Limb (tissue), 2 donors: Measurements from ENCODE around the gene GGPS1.
A peak's percentile ranks its signal among the peaks of the same experiment; 100 is the strongest.
"Not testable (repeated sequence)": the region's sequence is repeated elsewhere in the genome, so short reads cannot be mapped to it uniquely, and the experiment has no call there.

Experiments used
- DNase-seq, 2 donors: peaks; one replicate each; pipeline ENCODE4 v3.0.0-alpha.2; 2016; ENCODE audit errors: extremely low spot score in 2 of 2

The GGPS1 gene

GRCh38 chr1:235304549-235305451 lies 23.6 kb upstream of the GGPS1 start:
- DNase-seq = no peak

GRCh38 chr1:235307158-235308124 lies 20.9 kb upstream of the GGPS1 start:
- DNase-seq = no peak

DNA sequence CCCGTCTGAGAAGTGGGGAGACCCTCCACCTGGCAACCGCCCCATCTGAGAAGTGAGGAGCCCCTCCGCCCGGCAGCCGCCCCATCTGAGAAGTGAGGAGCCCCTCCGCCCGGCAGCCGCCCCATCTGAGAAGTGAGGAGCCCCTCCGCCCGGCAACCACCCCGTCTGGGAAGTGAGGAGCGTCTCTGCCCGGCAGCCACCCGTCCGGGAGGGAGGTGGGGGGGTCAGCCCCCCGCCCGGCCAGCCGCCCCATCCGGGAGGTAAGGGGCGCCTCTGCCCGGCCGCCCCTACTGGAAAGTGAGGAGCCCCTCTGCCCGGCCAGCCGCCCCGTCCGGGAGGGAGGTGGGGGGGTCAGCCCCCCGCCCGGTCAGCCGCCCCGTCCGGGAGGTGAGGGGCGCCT lies 19.2 kb upstream of the GGPS1 start:
- DNase-seq = not testable (repeated sequence)

- no peak for DNase-seq
These were observed 15.1 kb upstream of the GGPS1 start for GRCh38 chr1:235313262-235313661.

GRCh38 chr1:235313931-235314678 lies 14.3 kb upstream of the GGPS1 start:
- no peak for DNase-seq

DNA sequence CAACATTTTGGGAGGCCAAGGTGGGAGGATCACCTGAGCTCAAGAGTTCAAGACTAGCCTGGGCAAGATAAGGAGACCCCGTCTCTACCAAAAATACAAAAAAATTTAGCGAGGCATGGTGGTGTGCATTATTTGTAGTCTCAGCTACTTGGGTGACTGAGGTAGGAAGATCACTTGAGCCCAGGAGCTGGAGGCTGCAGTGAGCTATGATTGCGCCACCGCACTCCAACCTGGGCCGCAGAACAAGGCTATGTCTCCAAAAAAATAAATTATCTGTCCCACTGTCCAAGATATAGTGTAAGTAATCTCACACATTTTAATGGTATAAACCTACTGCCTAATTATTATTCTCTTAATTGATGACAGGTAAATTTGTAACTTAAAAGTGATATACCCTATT lies 13.2 kb upstream of the GGPS1 start:
- no peak for DNase-seq

GRCh38 chr1:235315735-235316134 lies 12.6 kb upstream of the GGPS1 start:
- DNase-seq = no peak

DNA sequence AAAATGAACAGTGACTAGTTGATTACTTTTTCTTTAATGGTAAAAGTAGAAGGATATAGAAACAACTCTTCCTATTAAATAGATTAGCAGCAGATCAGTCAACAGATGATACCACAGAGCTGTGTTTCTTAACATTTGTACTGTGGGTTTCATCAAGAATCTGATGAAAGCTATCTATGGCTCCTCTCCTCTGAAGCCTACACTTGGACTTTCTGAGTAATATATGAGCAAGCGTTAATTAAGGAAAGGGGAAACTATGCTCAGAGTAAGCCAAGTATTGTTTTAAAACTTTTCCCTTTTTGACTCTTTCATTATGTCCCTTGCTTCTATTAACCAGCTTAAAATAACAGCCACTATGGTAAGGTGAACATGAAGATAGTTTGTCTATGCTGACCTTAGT lies 11.2 kb upstream of the GGPS1 start:
- DNase-seq = no peak

GRCh38 chr1:235319255-235319654 lies 9.1 kb upstream of the GGPS1 start:
- DNase-seq = no peak

- DNase-seq = no peak
These were observed 7.7 kb upstream of the GGPS1 start for GRCh38 chr1:235320521-235321179.

- no peak for DNase-seq
These were observed 4.1 kb upstream of the GGPS1 start for GRCh38 chr1:235324296-235324695.

DNA sequence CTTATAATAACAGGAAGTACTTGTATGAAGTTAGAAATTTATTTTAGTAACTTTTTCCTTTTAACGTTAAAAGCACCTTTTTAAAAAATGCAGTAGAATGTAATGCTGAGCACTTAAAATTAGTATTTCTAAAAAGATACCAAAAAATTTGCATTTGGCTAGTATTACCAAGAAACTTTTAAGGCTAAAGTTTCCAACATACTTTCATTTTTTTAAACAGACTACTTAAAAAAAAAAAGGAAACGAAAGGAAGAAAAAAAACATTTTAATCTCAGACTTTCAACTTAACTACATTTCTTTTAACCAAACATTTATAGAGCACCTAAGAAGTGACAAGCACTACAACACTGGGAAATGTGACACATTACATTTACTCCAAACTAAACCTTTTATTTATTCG lies 3.2 kb upstream of the GGPS1 start:
- DNase-seq = no peak

DNA sequence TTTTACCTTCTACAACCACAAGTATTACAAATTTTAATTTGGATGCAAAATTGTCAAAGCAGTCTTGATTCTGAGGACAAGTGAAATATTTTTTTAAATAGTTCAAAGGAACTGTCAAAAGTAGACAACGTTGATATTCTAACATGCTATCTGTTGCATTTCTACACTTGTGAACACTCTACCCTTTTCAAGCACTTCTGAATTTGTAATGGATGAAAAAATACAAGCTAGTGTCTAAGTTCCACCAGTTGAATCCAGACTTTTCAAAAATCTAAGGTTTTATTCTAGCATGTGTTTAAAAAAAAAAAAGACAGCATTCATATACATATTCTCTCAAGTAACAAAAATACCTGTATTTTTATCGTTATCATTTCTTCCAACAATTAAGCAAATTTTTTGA lies 2.5 kb upstream of the GGPS1 start:
- DNase-seq = no peak

DNA sequence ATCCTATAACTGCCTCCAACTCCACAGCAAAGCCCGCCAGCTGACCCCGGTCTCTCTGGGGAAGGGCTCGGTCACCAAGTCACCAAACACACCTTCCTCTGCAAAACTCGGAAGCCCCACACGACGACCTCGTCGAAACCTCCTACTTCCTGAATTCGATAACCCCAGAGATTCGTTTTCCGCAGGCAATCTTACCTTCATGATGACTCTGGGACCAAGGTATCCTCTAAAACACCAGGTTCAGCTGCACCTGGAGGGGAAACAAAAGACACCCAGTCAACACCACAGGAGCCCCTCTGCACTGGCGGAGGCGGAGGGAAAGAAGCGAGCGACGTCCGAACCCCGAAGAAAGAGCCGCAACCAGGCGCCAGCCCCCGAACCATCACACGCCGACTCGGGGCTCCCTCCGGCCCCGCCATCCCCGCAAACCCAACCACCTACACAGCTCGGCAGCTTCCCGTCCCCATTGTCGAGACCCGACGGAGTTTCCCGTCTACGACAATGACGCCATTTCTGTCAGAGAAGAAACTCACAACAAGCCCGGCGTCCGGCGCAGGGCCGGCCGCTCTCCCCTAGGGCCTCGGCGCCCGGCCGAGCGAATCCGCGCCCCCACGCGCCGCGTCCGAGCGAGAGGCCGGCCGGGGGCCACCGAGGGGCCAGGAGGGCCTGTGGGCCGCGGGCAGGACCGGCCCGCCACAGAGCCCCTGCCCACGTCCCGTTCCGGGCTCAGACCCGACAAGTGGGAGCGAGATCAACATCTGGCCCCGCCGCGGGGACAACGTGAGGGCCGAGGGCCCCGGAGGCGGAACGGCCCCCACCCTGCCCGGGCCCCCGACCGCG lies 1.4 kb upstream of the GGPS1 start:
- DNase-seq = peak in 1 of 2 donors; percentile 72

DNA sequence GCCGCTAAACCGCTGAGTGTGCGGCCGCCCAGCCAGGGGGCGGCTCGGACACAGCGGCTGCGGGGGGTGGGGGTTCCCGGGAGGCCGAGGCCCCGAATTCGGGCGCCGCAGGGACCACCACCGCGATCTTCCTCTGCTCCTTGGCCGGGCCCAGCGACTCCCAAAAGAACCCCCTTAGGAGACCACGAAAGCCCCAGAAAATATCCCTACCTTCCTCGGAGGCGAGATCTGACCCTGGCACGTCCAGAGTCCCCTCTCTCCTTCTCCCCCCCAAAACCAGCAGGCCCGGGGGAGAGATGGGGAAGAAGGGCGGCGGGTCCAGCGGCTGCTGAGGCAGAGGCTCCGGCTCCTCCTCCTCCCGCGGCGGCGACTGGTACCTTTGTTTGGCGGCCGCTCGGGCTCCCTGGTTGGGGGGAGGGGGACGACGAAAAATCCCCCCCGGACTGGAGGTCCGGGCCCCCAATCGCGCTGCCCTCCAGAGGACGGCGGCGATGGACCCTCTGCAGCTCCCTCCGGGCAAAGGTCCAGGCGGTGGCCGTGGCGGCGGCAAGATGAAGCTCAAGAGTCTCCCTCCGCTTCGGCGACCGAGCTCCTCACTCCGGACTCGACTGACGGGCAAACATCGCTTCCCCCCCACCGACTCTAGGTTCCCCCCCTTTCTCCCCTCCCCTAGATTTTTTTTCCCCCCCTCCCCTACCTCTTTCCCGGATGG lies 655 bp upstream of the GGPS1 start, which contains the start of gene ARID4B:
TSS of gene ARID4B (minus strand) at position 621 of the 712 bp plus-strand sequence. CDS start 1,260 bp downstream, outside the sequence.
- peak in 1 of 2 donors; percentile 89 for DNase-seq

- DNase-seq = peak in 1 of 2 donors; percentile 10
These were observed 951 bp downstream of the GGPS1 start for GRCh38 chr1:235329139-235329902.

- DNase-seq = no peak
These were observed 2.5 kb downstream of the GGPS1 start for GRCh38 chr1:235330918-235331285.

DNA sequence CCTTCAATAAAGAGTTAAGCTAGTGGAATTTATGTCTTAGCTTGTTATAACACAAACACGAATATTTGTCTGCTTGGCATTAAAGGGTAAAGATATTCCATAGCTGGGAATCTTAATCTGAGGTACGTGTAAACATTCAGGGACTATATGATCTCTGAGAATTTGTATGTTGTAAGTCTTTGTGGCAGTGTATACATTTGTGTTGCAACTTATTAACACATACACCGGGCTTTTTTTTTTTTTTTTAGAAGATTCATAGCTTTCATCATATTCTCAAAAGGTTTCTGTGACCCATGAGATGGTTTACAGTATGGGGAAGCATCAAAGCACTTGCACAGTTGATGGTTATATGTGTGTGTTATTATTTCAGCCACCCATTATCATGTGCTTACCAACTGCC lies 3.0 kb downstream of the GGPS1 start:
- no peak for DNase-seq

DNA sequence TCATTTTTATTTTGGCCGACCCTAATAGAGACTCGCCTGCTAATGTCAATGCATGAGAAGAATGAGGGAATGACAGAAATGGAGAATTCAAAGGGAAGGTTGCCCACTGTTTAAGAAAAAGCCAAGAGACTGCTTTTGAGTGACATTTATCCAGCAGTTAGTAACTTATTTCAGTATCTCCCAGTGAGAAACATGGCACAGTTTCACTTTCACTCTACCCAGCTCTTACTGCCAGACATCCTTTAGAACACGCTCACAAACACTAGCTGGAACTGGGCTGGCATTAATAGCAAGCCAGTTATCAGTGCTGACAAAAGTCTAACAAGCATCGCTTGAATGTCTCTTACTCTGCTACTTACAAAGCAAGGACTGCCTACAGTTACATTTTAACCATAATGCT lies 8.5 kb downstream of the GGPS1 start:
- no peak for DNase-seq
